SK-N-MC (cell line): ENCODE measurements around the gene RINL.

Experiments
- EZH2 ChIP-seq: fragments of 200-600 bp; sonication (generic); IDR thresholded peaks from one replicate; pipeline ENCODE4 v1.6.1; 2017; ENCODE audit warnings: antibody characterized with exemption
- POLR2AphosphoS5 ChIP-seq: IDR thresholded peaks from 2 replicates; pipeline ENCODE4 v1.6.1; 2012; ENCODE audit warnings: mild to moderate bottlenecking, low read depth, low read length, borderline replicate concordance

GRCh38 chr19:38849147-38849859 is 28.8 kb downstream of the RINL start:
- TF ChIP-seq POLR2AphosphoS5 (peak; percentile 75), EZH2 (no peak)
